ENCODE results near the gene BMPR1B. TPM values are rescaled to one million over a fixed set of nuclear protein-coding genes. Genes with fewer than 3 reads are reported as not detected.

Gene BMPR1B
- total RNA-seq, result 26.1 TPM

DNA sequence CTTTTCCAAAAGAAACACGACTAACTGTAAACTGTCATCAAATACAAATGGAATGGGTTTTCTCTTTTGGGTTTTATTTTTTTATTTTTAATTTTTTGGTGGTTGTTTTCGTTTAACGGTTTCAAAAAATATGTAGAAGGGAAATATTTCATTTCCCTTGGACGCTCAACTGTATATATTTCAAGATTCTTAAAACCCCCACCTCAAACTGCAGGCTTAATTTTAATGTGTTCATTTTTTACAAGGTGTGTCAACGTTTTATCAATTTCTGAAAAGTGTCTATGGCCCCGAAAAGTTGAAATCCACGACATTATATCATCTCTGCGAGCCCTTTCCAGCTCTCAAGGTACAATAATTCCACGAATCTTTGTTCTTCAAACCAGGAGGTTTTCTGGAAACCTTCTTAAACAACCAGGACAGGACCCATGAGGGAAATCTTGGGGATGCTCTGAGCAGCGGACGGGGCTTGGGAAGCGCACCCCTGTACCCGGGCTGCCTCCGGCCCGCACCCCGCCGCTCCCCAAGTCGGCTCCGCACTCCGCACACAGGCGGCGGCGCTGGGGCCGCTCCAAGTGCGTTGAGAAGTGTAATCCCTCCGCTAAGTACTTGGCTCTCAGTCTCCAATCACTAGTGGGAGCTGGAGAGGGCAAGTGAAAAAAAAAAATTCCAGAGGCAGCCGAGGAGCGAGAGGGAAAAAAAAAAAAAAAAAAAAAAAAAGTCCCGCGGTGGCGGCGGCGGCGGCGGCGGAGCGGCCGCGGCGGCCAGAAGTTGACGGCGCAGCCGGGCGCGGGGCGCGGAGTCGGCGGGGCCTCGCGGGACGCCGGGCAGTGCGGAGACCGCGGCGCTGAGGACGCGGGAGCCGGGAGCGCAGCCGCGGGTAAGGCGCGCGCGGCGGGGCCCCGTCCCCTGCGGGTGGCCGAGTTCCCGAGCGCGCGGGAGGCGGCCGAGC lies at the start of gene BMPR1B:
Gene BMPR1B (plus strand): TSS at position 764 of the 949 bp plus-strand sequence. CDS start 346,470 bp downstream, outside the sequence.

Measured in diencephalon (tissue), 1 donor.